K562 (cell line): Measurements from ENCODE around the gene TK1. TPM values are rescaled to one million over a fixed set of nuclear protein-coding genes. Genes with fewer than 3 reads are reported as not detected.

Experiments
- ETV1 ChIP-seq: fragments of 450-650 bp; conservative IDR thresholded peaks from 2 replicates; pipeline ENCODE4 v1.6.1; 2016; ENCODE audit warnings: missing genetic modification characterization, control low read depth, low read depth, missing compliant biosample characterization
- NFATC3 ChIP-seq: fragments of 450-650 bp; IDR thresholded peaks from 2 replicates; pipeline ENCODE4 v1.6.1; 2017; ENCODE audit warnings: mild to moderate bottlenecking
- NR3C1 ChIP-seq: sonication (generic); formaldehyde crosslinking; IDR thresholded peaks from 2 replicates; pipeline ENCODE4 v1.8.1; 2022; ENCODE audit warnings: missing genetic modification reagents
- PHF20 ChIP-seq: fragments of 450-650 bp; IDR thresholded peaks from 2 replicates; pipeline ENCODE4 v1.6.1; 2018; ENCODE audit not compliant: partially characterized antibody
- POLR2AphosphoS5 ChIP-seq: IDR thresholded peaks from 2 replicates; pipeline ENCODE4 v1.6.1; 2011; ENCODE audit warnings: mild to moderate bottlenecking, low read depth, low read length, moderate library complexity; ENCODE audit not compliant: control insufficient read depth, insufficient read depth
- RBFOX2 ChIP-seq: fragments of 200-400 bp; formaldehyde crosslinking; IDR thresholded peaks from 2 replicates; pipeline ENCODE4 v1.6.1; 2017; ENCODE audit warnings: low read depth, mild to moderate bottlenecking, low read length, moderate library complexity
- SP2 ChIP-seq: IDR thresholded peaks from 2 replicates; pipeline ENCODE4 v1.6.1; 2011; ENCODE audit warnings: mild to moderate bottlenecking, low read depth, low read length, moderate library complexity; ENCODE audit not compliant: poor library complexity, severe bottlenecking; ENCODE audit errors: extremely low read depth
- TAF15 ChIP-seq: fragments of 200-400 bp; formaldehyde crosslinking; IDR thresholded peaks from 2 replicates; pipeline ENCODE4 v1.6.1; 2017; ENCODE audit warnings: mild to moderate bottlenecking, low read depth, low read length, moderate library complexity
- ZBTB12 ChIP-seq: fragments of 250-450 bp; sonication (Bioruptor Pico); IDR thresholded peaks from 2 replicates; pipeline ENCODE4 v1.4.0; 2020
- ZBTB43 ChIP-seq: sonication (generic); formaldehyde crosslinking; IDR thresholded peaks from 2 replicates; pipeline ENCODE4 v1.8.0; 2023; ENCODE audit warnings: mild to moderate bottlenecking, missing genetic modification reagents
- ZNF282 ChIP-seq: sonication (generic); formaldehyde crosslinking; IDR thresholded peaks from 2 replicates; pipeline ENCODE4 v1.8.1; 2023; ENCODE audit warnings: missing genetic modification reagents
- polyA plus RNA-seq, 8 experiments: library from polyadenylated mRNA; depleted of rRNA in 4 of 8; stranded (reverse) in 5 of 8; unstranded in 3 of 8; fragments of >200 nt; fragmentation: Nextera tagmentation in 2 of 8; fragmentation: Illumina TruSeq in 1 of 8; extraction: Ambion mirVana in 2 of 8; extraction: Trizol in 1 of 8; gene quantifications; 2 replicates each; pipeline versions ENCODE4 v1.2.1 to v1.2.3, GENCODE V29; 2011 to 2014; ENCODE audit warnings: inconsistent platforms in 1 of 8, missing spikeins in 1 of 8
- total RNA-seq, 7 experiments: library from RNA; depleted of rRNA in 6 of 7; stranded (reverse); fragments of >200 nt in 6 of 7; fragmentation: Illumina TruSeq in 2 of 7; extraction: Trizol in 2 of 7; gene quantifications; 2 replicates each; pipeline versions ENCODE4 v1.2.1 to v1.2.3, GENCODE V29; 2011 to 2021; ENCODE audit warnings: low replicate concordance in 1 of 7
- TF ChIP-seq, protein P1 (sequence below): fragments of 250-450 bp; sonication (Bioruptor Pico); IDR thresholded peaks from 2 replicates; pipeline ENCODE4 v1.8.0; 2021; ENCODE audit warnings: mild to moderate bottlenecking, moderate library complexity
- TF ChIP-seq, protein P2 (sequence below): sonication (generic); formaldehyde crosslinking; IDR thresholded peaks from 2 replicates; pipeline ENCODE4 v1.8.0; 2022; ENCODE audit warnings: missing genetic modification reagents, mild to moderate bottlenecking, moderate library complexity, borderline replicate concordance
- TF ChIP-seq, protein P3 (sequence below): fragments of 150-350 bp; IDR thresholded peaks from 2 replicates; pipeline ENCODE4 v1.6.1; 2014; ENCODE audit warnings: low read depth, mild to moderate bottlenecking, low read length, borderline replicate concordance
- TF ChIP-seq, protein P4 (sequence below): IDR thresholded peaks from 3 replicates; pipeline ENCODE4 v1.6.1; 2011; ENCODE audit warnings: borderline replicate concordance, mild to moderate bottlenecking; ENCODE audit not compliant: insufficient read length, insufficient read depth

Gene TK1
- total and polyA plus RNA-seq, 9 of the 15 experiments (the other 6 are each of a cell fraction or from before 2014, with no cell fraction given) = 8.4 to 280 (median 103) TPM

GRCh38 chr17:78186692-78187595 is at the start of gene TK1, which contains the start of gene AFMID (continued):
- TF ChIP-seq, protein P1, sequence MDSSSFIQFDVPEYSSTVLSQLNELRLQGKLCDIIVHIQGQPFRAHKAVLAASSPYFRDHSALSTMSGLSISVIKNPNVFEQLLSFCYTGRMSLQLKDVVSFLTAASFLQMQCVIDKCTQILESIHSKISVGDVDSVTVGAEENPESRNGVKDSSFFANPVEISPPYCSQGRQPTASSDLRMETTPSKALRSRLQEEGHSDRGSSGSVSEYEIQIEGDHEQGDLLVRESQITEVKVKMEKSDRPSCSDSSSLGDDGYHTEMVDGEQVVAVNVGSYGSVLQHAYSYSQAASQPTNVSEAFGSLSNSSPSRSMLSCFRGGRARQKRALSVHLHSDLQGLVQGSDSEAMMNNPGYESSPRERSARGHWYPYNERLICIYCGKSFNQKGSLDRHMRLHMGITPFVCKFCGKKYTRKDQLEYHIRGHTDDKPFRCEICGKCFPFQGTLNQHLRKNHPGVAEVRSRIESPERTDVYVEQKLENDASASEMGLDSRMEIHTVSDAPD (CRISPR knock-in tag) = no peak
- TF ChIP-seq POLR2AphosphoS5 (peak; percentile 76; the same call in 1 of the 2 replicates), NFATC3 (no peak), RBFOX2 (peak; percentile 99), PHF20 (peak; percentile 37), ZNF282 (CRISPR knock-in tag) (no peak), ZBTB12 (CRISPR knock-in tag) (no peak), ZBTB43 (peak; percentile 61; the same call in 1 of the 2 replicates), ETV1 (no peak), TAF15 (no peak), SP2 (peak; percentile 28), NR3C1 (CRISPR knock-in tag) (no peak)
- TF ChIP-seq, protein P2, sequence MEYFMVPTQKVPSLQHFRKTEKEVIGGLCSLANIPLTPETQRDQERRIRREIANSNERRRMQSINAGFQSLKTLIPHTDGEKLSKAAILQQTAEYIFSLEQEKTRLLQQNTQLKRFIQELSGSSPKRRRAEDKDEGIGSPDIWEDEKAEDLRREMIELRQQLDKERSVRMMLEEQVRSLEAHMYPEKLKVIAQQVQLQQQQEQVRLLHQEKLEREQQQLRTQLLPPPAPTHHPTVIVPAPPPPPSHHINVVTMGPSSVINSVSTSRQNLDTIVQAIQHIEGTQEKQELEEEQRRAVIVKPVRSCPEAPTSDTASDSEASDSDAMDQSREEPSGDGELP = peak; percentile 92
- TF ChIP-seq, protein P3, sequence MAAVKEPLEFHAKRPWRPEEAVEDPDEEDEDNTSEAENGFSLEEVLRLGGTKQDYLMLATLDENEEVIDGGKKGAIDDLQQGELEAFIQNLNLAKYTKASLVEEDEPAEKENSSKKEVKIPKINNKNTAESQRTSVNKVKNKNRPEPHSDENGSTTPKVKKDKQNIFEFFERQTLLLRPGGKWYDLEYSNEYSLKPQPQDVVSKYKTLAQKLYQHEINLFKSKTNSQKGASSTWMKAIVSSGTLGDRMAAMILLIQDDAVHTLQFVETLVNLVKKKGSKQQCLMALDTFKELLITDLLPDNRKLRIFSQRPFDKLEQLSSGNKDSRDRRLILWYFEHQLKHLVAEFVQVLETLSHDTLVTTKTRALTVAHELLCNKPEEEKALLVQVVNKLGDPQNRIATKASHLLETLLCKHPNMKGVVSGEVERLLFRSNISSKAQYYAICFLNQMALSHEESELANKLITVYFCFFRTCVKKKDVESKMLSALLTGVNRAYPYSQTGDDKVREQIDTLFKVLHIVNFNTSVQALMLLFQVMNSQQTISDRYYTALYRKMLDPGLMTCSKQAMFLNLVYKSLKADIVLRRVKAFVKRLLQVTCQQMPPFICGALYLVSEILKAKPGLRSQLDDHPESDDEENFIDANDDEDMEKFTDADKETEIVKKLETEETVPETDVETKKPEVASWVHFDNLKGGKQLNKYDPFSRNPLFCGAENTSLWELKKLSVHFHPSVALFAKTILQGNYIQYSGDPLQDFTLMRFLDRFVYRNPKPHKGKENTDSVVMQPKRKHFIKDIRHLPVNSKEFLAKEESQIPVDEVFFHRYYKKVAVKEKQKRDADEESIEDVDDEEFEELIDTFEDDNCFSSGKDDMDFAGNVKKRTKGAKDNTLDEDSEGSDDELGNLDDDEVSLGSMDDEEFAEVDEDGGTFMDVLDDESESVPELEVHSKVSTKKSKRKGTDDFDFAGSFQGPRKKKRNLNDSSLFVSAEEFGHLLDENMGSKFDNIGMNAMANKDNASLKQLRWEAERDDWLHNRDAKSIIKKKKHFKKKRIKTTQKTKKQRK = no peak
- TF ChIP-seq, protein P4, sequence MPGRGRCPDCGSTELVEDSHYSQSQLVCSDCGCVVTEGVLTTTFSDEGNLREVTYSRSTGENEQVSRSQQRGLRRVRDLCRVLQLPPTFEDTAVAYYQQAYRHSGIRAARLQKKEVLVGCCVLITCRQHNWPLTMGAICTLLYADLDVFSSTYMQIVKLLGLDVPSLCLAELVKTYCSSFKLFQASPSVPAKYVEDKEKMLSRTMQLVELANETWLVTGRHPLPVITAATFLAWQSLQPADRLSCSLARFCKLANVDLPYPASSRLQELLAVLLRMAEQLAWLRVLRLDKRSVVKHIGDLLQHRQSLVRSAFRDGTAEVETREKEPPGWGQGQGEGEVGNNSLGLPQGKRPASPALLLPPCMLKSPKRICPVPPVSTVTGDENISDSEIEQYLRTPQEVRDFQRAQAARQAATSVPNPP = no peak
